ENCODE measurements around the gene ZNF891. TPM values are rescaled to one million over a fixed set of nuclear protein-coding genes. Genes with fewer than 3 reads are reported as not detected.

ZNF891 gene
- total RNA-seq (1 to 10 TPM in 5 of 9 donors, under 1 TPM in 4; 0.60 to 1.3 (median 1.0) TPM), polyA plus RNA-seq (under 1 TPM; 0.49 to 0.80 TPM)
- long read RNA-seq, donor 1, full-length matches to known transcripts = 1 of 2 reads
- long read RNA-seq, donor 1, partial matches to known transcripts = 0 of 2 reads
- long read RNA-seq, donor 1, other reads (novel, unspliced or antisense) = 1 of 2 reads
- long read RNA-seq, donor 2, partial matches to known transcripts = 0 of 2 reads
- long read RNA-seq, donor 2, other reads (novel, unspliced or antisense) = 2 of 2 reads
- long read RNA-seq, donor 3, full-length matches to known transcripts = 2 of 3 reads
- long read RNA-seq, donor 3, partial matches to known transcripts = 0 of 3 reads
- long read RNA-seq, donor 3, other reads (novel, unspliced or antisense) = 1 of 3 reads

DNA sequence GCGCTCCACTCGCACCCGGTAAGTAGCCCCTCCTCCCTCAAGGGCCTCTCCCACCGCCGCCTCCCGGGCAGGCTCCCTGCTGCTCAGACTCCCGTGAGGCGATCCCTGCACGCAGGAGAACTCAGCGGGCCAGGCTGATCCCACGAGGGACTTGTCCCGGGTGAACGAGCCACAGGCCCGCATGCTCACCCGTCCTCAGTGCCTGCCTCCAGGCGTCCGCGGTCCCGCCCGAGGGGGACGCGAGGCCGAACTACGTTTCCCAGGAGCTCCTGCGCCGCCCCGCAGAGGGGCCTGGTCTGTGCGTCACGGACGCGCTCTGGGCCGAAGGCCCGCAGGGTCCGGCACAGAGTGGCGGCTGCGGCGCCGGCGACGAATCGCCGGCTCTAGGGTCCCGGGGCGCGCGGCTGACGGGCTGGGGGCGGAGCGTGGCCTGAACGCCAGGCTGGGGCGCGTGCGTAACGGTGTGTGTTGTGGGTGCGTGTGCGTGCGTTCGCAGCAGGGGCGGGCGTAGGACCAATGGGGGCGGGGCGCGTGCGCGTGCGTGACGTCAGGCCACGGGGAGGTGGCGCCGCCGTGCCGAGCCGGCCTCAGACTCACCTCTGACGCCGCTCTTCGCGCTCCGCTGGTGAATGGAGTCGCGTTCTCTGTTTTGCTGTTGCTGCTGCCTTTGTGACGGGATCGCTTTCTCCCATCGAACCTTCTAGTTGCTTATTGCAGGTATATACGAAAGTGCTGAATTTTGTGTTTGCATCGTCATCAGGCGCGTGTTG is at the start of gene ZNF891, which contains the start of gene ZNF10:
Gene ZNF891 (minus strand): TSS at position 237 of the 770 bp plus-strand sequence. CDS start 8,356 bp downstream, outside the sequence.
Gene ZNF10 (plus strand): TSS at position 590 of the 770 bp plus-strand sequence. CDS start 13,866 bp downstream, outside the sequence.
- Histone ChIP-seq H3K27me3 (no peaks in the 10 kb centered on the region), H3K36me3 (peaks cover 0 to 52% (median 7%) of the 10 kb centered on the region in 9 donors), H3K27ac (peak within 1 kb of the TSS; percentile 86 to 99 (median 94)), H3K4me3 (peak within 1 kb of the TSS; percentile 50 to 92 (median 84)), H3K4me1 (peaks cover 0 to 16% (median 2%) of the 10 kb centered on the region in 12 donors), H3K9me3 (peaks cover 0 to 75% (median 50%) of the 10 kb centered on the region in 12 donors)
- DNase-seq (peak; percentile 97 to 98 (median 97)), ATAC-seq (peak; percentile 97 to 99 (median 98))
- TF ChIP-seq CTCF (IDR thresholded peaks at IDR 0.05) (no peak), POLR2A (IDR thresholded peaks at IDR 0.05) (peak; percentile 54 to 87)
- WGBS, 4 donors = 0 to 1% (median 0%) methylated on average over 44 to 87 of the region's 87 CpGs
- intact Hi-C loops (cut with DNase I) = loop anchor here in 7 of 10 donors (1.0 to 5.0 kb wide), 8 partner anchors 49 to 173 kb away; partner anchors contain the start of genes ZNF140 (in 6 of the 7), ZNF84 (in 4 of the 7), ZNF268 (in 2 of the 7) and ZNF26 (in 1 of the 7)

GRCh38 chr12:133174901-133175300 is 44.8 kb upstream of the ZNF891 start:
- WGBS, 4 donors = 71 to 85% (median 77%) methylated on average over 1 of the region's 1 CpG
- Histone ChIP-seq H3K4me3 (no peak overlapping the region), H3K9me3 (peaks cover 0 to 79% (median 31%) of the 10 kb centered on the region in 12 donors), H3K4me1 (no peaks in the 10 kb centered on the region), H3K36me3 (no peaks in the 10 kb centered on the region), H3K27ac (no peak overlapping the region), H3K27me3 (no peaks in the 10 kb centered on the region)
- no peak for ATAC-seq
- intact Hi-C loops (cut with DNase I) = no loop called here
- TF ChIP-seq POLR2A (IDR thresholded peaks at IDR 0.05) (no peak), CTCF (IDR thresholded peaks at IDR 0.05) (no peak)
- DNase-seq = no peak

- DNase-seq (no peak), ATAC-seq (no peak)
- no peak overlapping the region for H3K27ac ChIP-seq
- H3K27me3 ChIP-seq = no peaks in the 10 kb centered on the region
- H3K4me1 ChIP-seq = no peaks in the 10 kb centered on the region
- H3K36me3 ChIP-seq = no peaks in the 10 kb centered on the region
- no peak overlapping the region for H3K4me3 ChIP-seq
- WGBS, 4 donors = 82 to 95% (median 85%) methylated on average over 1 of the region's 1 CpG
- intact Hi-C loops (cut with DNase I) = no loop called here
- no peak for TF ChIP-seq POLR2A (IDR thresholded peaks at IDR 0.05)
- TF ChIP-seq CTCF (IDR thresholded peaks at IDR 0.05) = no peak
- H3K9me3 ChIP-seq = peaks cover 0 to 89% (median 28%) of the 10 kb centered on the region in 12 donors
These were observed 42.4 kb upstream of the ZNF891 start for GRCh38 chr12:133172491-133172890.

DNA sequence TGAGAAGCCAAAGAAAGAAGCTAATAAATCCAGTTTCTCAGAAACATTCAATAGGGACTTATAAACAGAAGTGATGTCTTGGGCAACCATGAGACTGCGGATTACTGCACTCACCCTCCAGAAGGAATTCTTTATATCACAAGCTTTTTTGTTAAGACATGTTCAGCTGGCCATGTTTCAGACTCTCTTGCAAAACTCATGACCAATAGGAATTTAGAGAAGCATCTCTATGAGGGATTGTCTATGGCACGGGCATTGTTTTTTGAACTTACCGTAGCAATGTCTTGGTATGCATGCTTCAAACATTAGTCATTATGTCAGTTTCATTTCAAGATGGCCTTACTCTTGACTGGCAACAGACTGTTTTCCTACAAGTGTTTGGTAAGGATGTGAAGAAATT is 35.7 kb upstream of the ZNF891 start:
- H3K9me3 ChIP-seq = peaks cover 0 to 98% (median 54%) of the 10 kb centered on the region in 12 donors
- H3K4me1 ChIP-seq = no peaks in the 10 kb centered on the region
- H3K27ac ChIP-seq = no peak overlapping the region
- intact Hi-C loops (cut with DNase I) = no loop called here
- H3K27me3 ChIP-seq = no peaks in the 10 kb centered on the region
- DNase-seq = no peak
- no peak for ATAC-seq
- H3K36me3 ChIP-seq = no peaks in the 10 kb centered on the region
- H3K4me3 ChIP-seq = no peak overlapping the region
- WGBS, 4 donors = 84 to 94% (median 90%) methylated on average over 3 of the region's 3 CpGs
- no peak for TF ChIP-seq POLR2A (IDR thresholded peaks at IDR 0.05)
- no peak for TF ChIP-seq CTCF (IDR thresholded peaks at IDR 0.05)

Data from heart left ventricle (tissue), 16 donors.